GM19397 (cell line): Measurements from ENCODE around the gene SLC35G6.
"Not testable (repeated sequence)": the region's sequence is repeated elsewhere in the genome, so short reads cannot be mapped to it uniquely, and the experiment has no call there.

Experiments
- ATAC-seq: cut with Tn5 transposase; IDR thresholded peaks from one replicate; pipeline ENCODE4 v1.9.1; 2021; ENCODE audit warnings: mild to moderate bottlenecking, moderate library complexity; ENCODE audit not compliant: unreplicated experiment

Gene SLC35G6

GRCh38 chr17:7477392-7478275, 3.6 kb upstream of the SLC35G6 start:
- ATAC-seq: no peak

GRCh38 chr17:7478276-7479212, 2.7 kb upstream of the SLC35G6 start:
- no peak for ATAC-seq

GRCh38 chr17:7479213-7480088, 1.8 kb upstream of the SLC35G6 start, which contains the start of gene ZBTB4:
ZBTB4 (minus strand) TSS chr17:7479631; CDS start chr17:7466801, 12,830 bp downstream.
- no peak for ATAC-seq

GRCh38 chr17:7480089-7480384, 1.2 kb upstream of the SLC35G6 start:
- ATAC-seq: no peak

- not testable (repeated sequence) for ATAC-seq
These were observed 846 bp downstream of the SLC35G6 start for GRCh38 chr17:7481842-7482741.

- not testable (repeated sequence) for ATAC-seq
These were observed 1.5 kb downstream of the SLC35G6 start for GRCh38 chr17:7482742-7483088.

- ATAC-seq: peak; percentile 27
These were observed 2.2 kb downstream of the SLC35G6 start for GRCh38 chr17:7483255-7484066.

GRCh38 chr17:7484067-7484918, 3.0 kb downstream of the SLC35G6 start, which contains the start of gene POLR2A:
POLR2A (plus strand) TSS chr17:7484366.
- peak; percentile 71 for ATAC-seq

- no peak for ATAC-seq
These were observed 3.7 kb downstream of the SLC35G6 start for GRCh38 chr17:7484919-7485377.

GRCh38 chr17:7486181-7486580, 4.9 kb downstream of the SLC35G6 start:
- ATAC-seq: no peak

GRCh38 chr17:7490144-7490543, 8.9 kb downstream of the SLC35G6 start:
- ATAC-seq: no peak

- no peak for ATAC-seq
These were observed 10.3 kb downstream of the SLC35G6 start for GRCh38 chr17:7491583-7491982.

GRCh38 chr17:7493941-7494340, 12.7 kb downstream of the SLC35G6 start:
- ATAC-seq: no peak

GRCh38 chr17:7495906-7496434, 14.7 kb downstream of the SLC35G6 start:
- ATAC-seq: no peak

- ATAC-seq: no peak
These were observed 15.4 kb downstream of the SLC35G6 start for GRCh38 chr17:7496470-7497183.

GRCh38 chr17:7497228-7497627, 16.0 kb downstream of the SLC35G6 start:
- no peak for ATAC-seq

GRCh38 chr17:7497636-7498035, 16.4 kb downstream of the SLC35G6 start:
- ATAC-seq: no peak
